ENCODE data around the gene STAT5A.
"Not testable (repeated sequence)": the region's sequence is repeated elsewhere in the genome, so short reads cannot be mapped to it uniquely, and the experiment has no call there.

STAT5A gene

GRCh38 chr17:42309986-42310786 lies 21.9 kb downstream of the STAT5A start:
- no peak for DNase-seq

- DNase-seq: no peak
Measured at GRCh38 chr17:42310787-42311215, 22.5 kb downstream of the STAT5A start.

- peak; percentile 43 for DNase-seq
Measured at GRCh38 chr17:42311240-42312034, 23.1 kb downstream of the STAT5A start.

- no peak for DNase-seq
Measured at GRCh38 chr17:42312035-42312284, 23.7 kb downstream of the STAT5A start.

GRCh38 chr17:42312285-42313130 lies 24.2 kb downstream of the STAT5A start:
- DNase-seq: peak; percentile 73

DNA sequence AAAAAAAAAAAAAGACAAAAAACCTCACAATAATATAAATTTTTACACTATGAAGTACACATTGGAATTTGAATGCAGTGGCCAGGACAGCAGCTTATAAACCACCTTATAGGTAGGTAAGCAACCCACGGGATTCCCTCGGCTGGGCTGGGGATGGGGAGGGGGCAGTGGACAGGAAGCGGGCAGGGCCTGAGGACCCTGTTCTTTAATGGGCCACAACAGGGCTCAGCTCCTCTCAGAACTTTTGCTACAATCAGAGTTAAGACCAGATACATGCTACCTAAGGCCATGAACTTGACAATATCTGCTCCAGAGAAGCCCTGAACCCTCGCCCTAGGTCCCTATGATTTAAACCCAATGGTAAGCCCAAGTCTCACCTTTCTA lies 25.1 kb downstream of the STAT5A start:
- no peak for DNase-seq

DNA sequence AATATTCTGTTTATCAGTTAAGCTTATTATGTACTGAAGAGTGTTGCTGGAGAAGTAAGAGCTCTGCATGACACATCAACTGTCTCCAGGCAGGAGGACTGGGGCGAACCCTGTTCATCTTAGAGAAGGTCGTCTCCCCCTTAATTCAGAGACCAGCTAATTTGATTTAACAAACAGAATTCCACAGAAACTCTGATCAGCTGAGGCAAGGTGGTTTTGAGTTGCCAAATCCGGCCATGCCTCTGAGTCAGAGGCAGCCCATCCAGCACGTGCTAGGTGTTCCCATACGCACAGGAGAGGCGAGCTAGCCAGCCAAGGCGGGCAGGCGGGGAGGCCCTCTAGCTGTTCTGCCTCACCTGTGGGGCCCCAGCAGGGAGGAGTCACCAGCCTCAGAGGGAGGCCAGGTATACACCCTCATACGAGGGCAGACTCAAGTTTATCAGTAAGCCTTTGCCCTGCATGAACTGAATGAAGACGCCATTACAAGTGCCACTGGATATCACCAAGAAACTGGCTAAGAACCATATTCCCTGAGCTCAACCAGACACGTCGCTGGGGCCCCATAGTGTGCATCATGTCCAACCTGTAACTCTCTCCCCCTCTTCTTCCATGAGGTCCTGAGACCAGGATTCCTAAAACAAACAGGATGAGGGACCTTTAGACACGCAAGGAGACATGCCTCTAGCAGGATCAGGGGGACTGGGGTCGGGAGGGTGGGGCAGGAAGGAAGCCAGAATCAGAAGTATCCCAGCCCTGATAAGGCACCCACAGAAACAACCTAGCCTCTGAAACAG lies 25.7 kb downstream of the STAT5A start:
- no peak for DNase-seq

DNA sequence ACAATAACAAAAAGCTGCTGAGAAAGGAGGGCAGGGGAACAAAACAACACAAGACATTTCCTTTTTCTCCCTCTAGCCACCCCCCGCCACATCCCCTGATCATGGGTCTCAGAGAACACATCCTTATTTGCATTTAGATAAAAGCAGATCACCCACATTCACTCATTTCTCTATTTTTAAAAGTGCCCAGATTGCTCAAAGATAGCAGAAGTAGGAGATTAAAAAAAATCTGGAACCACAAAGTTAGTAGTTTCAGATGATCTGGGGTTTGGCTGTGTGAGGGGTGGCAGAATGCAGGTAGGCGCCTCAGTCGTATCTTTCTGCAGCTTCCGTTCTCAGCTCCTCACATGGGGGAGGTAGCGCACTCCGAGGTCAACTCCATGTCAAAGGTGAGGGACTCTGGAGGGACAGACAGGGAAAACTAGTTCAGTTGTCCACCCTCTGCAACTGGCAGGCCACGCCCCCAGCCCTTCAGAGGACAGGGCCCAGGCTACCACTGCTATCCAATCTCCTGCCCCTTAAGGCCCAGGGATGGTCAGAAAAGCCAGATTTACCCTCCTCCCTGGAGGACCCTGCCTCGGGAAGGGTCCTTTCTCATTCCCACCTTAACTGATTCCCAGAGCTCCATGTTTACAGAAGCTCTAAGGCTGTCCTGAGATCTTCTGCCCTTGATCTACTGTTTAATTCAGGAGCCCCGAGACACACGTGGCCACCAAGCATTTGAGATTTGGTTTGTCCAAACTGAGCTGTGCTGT lies 27.3 kb downstream of the STAT5A start:
- DNase-seq: no peak

DNA sequence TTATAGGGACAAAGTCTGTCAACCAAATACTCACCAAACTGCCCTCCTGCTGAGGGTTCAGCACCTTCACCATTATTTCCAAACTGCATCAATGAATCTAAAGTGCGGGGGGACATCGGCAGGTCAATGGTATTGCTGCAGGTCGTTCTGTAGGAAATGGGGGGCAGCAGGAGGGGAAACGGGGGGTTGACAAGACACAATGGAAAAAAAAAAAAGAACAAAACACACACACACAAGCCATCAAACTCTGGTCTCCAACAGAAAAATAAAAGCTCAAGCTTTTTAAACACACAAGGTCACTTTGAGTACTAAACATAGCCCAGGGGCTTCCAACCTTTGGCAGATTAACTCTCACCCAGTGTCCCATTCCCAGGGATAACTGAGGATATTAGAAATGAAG lies 28.5 kb downstream of the STAT5A start:
- no peak for DNase-seq

GRCh38 chr17:42317266-42317845 lies 29.1 kb downstream of the STAT5A start:
- DNase-seq: no peak

GRCh38 chr17:42317967-42318366 lies 29.7 kb downstream of the STAT5A start:
- DNase-seq: not testable (repeated sequence)

DNA sequence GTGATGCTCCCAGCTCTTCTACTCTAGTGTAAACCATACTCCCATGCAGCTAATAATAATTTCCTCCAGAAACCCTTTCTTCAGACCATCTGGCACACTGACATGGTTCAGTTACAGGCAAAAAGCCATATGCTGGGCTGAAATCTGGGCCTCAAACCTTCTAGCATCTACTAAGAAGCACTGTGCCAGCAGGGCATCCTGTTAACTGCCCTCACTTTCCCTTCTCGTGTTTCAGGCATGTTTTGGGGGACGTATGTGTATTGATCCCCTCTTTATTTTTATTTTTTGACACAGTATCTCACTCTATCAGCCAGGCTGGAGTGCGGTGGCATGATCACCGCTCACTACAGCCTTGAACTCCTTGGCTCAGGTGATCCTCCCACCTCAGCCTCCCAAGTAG lies 33.3 kb downstream of the STAT5A start:
- DNase-seq: no peak

DNA sequence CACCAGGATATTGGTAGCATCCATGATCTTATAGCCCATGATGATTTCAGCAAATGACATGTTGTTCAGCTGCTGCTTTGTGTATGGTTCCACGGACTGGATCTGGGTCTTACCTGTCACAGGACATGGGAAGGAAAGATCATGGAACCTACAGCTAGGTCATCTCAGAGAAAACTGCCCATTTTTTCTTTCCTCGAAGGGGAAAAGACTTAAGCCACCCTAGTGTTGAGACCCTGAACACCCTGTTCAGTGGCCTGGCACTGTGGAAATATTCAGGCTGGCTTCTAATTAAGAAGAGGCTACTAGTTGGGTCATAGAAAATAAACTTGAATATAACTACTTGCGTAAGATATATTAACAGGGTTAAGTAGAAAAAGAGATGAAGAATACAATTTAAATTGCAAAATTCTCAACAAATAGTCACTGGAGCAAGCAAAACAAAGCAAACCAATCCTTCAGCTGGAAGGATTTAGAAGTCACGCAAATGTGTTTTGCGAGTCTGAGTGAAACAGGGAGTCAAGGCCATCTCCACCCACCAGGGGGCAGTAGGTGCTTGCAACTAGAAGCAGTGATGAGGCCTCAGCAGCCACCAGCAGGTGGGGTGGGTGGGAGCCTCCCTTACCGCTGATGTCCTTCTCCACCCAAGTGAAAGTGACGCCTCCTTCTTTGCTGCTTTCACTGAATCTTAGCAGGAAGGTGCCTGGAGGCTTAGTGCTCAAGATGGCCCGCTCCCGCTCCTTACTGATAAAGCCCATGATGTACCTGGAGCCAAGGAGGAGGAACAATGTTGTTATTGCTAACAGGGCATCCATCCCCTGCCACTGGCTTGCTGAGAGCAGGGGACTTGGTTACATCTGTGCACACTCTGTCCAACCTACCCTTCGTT lies 34.3 kb downstream of the STAT5A start:
- DNase-seq: peak; percentile 89

DNA sequence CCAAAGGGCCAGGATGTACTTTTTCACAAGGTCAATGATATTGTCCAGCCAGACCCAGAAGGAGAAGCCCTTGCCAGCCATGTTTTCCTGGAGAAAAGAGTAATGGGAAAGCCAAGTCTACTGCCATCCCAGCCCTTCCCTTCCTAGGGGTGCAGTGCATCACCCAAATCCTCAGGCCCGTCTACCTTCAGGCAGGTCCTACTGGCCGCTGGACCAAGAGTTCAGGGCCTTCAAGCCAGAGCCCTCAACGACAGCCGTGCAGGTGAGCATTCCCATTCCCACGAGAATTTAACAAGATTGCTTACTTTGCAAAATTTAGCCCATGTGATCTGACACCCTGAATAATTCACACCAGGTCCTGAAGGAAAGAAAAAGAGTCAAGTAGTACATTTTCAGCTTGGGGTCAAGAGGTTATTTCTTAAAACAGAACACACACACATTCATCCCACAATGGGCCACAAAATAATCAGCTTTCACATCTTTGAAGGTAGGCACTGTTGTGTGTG lies 35.0 kb downstream of the STAT5A start:
- DNase-seq: no peak

GRCh38 chr17:42325026-42325425 lies 36.7 kb downstream of the STAT5A start:
- DNase-seq: no peak

DNA sequence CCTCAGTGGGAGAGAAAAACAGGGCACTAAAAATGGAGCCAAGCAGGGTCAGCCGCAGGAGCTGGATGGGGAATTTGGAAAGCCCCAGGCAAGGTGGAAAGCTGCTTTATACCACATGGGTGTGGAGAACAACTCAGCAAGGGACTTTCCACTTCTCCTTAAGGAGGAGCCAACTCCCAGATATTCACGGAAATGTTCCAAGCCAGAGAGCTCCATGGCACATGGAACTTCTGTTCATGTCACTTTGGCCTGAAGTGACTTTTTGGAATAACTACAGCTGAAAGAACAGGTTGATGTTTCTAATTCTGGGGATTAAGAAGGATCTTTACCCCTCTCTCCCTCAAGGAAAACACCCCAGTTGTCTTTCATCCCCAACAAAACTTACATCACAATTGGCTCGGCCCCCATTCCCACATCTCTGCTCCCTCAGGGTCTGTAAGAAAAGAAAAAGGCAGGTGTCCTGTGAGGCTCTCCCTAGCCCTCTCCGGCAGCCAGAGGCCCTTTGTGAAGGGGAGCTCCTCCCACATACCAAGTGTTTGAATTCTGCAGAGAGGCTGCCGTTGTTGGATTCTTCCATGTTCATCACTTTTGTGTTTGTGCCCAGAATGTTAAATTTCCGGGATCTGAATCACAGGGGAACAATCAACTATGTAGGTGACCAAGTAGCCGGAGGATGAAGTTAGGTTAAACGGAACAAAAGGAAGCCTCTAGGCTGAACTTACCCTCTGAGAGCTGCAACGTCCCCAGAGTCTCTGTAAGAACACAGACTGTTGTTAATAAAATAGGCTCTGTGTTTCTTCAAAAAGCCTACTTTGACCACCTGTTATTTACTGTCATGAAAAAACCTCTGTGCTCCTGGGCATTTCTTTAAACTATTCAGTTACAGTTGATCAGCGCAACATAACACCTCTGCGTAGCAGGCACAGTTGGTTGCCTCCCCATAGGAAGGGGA lies 41.0 kb downstream of the STAT5A start:
- DNase-seq: no peak

GRCh38 chr17:42333053-42333452 lies 44.8 kb downstream of the STAT5A start:
- no peak for DNase-seq

- DNase-seq: no peak
Measured at GRCh38 chr17:42334677-42335076, 46.4 kb downstream of the STAT5A start.

GRCh38 chr17:42337442-42337841 lies 49.1 kb downstream of the STAT5A start:
- DNase-seq: no peak
